Measurements from ENCODE around the gene CBARP. TPM values are rescaled to one million over a fixed set of nuclear protein-coding genes. Genes with fewer than 3 reads are reported as not detected.

Gene CBARP
- total RNA-seq, 1 experiment from 2014 or later = 1.9 TPM

DNA sequence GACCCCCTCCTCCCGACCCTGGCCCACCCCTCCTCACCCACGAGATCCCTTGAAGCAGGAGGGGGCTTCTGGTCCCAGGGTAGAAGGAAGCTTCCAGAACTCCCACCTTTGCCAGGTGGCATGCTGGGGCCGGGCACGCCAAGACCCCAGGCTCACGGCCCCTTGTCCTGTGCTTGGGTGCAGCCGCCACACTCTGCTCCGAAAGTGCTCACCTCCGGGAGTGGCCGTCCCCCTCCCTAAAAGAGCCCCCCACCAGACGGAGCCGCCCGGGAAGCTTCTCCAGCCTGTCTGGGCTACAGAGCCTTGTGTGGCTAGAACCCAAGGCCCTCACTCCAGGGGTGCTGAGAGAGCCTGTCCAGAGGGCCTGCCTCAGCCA, 46.1 kb upstream of the CBARP start:
- Histone ChIP-seq H3K4me1 (replicated peaks; ENCODE audit: insufficient read depth) (no peaks in the 10 kb centered on the region), H4K20me1 (ENCODE audit: insufficient read depth) (peaks cover 5% of the 10 kb centered on the region), H3K4me3 (no peak overlapping the region), H3K27me3 (ENCODE audit: insufficient read depth, low read depth) (0 out of 2 replicates have a peak, but pooled peaks cover 19% of the 10 kb centered on the region), H3F3A (ENCODE audit: insufficient read depth, low read depth) (peaks cover 14% of the 10 kb centered on the region; the same call in 1 of the 2 replicates), H3K36me3 (ENCODE audit: low read depth) (no peaks in the 10 kb centered on the region), H3K9me2 (ENCODE audit: insufficient read depth) (no peaks in the 10 kb centered on the region), H3K27ac (no peak overlapping the region), H2AFZ (no peak overlapping the region), H3K9me3 (ENCODE audit: insufficient read depth, low read depth) (no peaks in the 10 kb centered on the region), H3K4me2 (no peak overlapping the region), H3K79me2 (ENCODE audit: low read depth) (no peaks in the 10 kb centered on the region)
- no peak for DNase-seq
- CTCF ChIA-PET = no interaction called here
- POLR2A ChIA-PET (ENCODE audit: unreplicated experiment) = no interaction called here
- no TSS peak for BruUV-seq (replicated peaks)
- intact Hi-C loops (cut with micrococcal nuclease; ENCODE audit: unreplicated experiment) = no loop called here
- TF ChIP-seq, protein P1, sequence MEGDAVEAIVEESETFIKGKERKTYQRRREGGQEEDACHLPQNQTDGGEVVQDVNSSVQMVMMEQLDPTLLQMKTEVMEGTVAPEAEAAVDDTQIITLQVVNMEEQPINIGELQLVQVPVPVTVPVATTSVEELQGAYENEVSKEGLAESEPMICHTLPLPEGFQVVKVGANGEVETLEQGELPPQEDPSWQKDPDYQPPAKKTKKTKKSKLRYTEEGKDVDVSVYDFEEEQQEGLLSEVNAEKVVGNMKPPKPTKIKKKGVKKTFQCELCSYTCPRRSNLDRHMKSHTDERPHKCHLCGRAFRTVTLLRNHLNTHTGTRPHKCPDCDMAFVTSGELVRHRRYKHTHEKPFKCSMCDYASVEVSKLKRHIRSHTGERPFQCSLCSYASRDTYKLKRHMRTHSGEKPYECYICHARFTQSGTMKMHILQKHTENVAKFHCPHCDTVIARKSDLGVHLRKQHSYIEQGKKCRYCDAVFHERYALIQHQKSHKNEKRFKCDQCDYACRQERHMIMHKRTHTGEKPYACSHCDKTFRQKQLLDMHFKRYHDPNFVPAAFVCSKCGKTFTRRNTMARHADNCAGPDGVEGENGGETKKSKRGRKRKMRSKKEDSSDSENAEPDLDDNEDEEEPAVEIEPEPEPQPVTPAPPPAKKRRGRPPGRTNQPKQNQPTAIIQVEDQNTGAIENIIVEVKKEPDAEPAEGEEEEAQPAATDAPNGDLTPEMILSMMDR (conservative IDR thresholded peaks at IDR 0.05) = no peak
- no peak for TF ChIP-seq EZH2 (IDR thresholded peaks at IDR 0.05; ENCODE audit: low read depth)

DNA sequence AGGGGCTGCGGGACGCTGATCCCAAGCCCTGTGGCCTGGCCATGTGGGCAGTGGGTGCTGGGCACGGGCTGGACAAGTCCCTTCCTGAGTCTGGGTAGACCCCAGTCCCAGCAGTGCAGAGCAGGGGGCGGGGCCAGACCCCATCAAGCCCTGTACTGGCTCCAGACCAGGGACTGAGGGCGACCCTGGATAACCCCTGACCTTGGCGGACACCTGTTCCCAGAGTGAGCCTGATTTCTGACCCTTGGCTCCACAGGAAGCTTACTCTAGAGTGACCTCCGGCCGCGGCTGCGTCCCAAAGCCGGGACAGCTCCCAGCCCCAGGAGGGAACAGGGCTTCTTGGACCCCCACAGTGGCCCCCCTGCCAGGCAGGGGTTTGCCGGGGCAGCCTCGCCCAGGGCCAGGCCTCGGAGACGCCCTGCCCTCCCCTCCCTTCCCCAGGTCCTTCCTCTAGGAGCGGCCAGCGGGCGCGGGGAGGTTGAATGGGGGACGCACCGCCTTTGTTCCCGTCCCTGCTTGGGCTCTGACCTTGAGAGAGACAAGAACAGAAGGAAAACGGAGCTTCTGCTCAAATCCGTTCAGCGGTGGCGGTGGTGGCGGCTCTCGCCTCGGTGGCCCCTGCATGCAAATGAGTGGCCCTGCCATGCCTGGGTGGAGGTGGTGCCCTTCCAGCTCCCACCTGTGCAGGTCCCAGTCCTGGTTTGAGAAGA, 45.6 kb upstream of the CBARP start:
- H3F3A ChIP-seq (ENCODE audit: insufficient read depth, low read depth) = peaks cover 14% of the 10 kb centered on the region; the same call in 1 of the 2 replicates
- no peaks in the 10 kb centered on the region for H3K9me3 ChIP-seq (ENCODE audit: insufficient read depth, low read depth)
- no peak overlapping the region for H2AFZ ChIP-seq
- intact Hi-C loops (cut with micrococcal nuclease; ENCODE audit: unreplicated experiment) = no loop called here
- POLR2A ChIA-PET (ENCODE audit: unreplicated experiment) = no interaction called here
- BruUV-seq (replicated peaks) = no TSS peak
- H3K79me2 ChIP-seq (ENCODE audit: low read depth) = no peaks in the 10 kb centered on the region
- no peak overlapping the region for H3K27ac ChIP-seq
- H3K4me2 ChIP-seq = no peak overlapping the region
- H3K4me3 ChIP-seq = no peak overlapping the region
- CTCF ChIA-PET = no interaction called here
- TF ChIP-seq EZH2 (IDR thresholded peaks at IDR 0.05; ENCODE audit: low read depth) = no peak
- TF ChIP-seq, protein P1 (conservative IDR thresholded peaks at IDR 0.05) = no peak
- peaks cover 5% of the 10 kb centered on the region for H4K20me1 ChIP-seq (ENCODE audit: insufficient read depth)
- DNase-seq = no peak
- no peaks in the 10 kb centered on the region for H3K36me3 ChIP-seq (ENCODE audit: low read depth)
- 0 out of 2 replicates have a peak, but pooled peaks cover 19% of the 10 kb centered on the region for H3K27me3 ChIP-seq (ENCODE audit: insufficient read depth, low read depth)
- H3K9me2 ChIP-seq (ENCODE audit: insufficient read depth) = no peaks in the 10 kb centered on the region
- no peaks in the 10 kb centered on the region for H3K4me1 ChIP-seq (replicated peaks; ENCODE audit: insufficient read depth)

DNA sequence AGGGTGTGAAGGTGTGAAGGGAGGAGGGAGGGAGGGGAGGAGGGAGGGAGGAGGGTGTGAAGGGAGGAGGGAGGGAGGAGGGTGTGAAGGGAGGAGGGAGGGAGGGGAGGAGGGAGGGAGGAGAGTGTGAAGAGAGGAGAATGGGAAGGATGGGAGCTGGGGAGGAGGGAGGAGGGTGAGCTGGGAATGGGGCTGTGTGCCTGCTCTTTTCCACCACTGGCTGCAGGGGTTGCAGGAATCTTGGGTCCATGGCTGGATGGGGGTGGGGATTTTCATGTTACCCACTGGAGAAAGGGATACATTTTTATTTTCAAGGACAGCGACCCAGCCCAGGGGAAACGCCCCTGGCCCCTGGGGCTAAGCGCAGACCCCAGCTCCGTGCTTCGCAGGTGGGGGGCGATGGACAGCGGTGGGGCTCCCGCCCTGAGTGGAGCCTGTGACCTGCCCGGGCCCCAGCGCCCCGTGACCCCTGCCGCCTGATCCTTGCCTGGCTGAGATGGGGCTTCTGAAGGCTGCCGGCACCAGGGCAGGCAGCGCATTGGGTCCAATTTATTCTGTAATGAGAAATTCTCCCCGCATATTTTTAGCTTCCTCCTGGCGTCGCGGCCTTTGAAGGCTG, 44.9 kb upstream of the CBARP start:
- H3K4me3 ChIP-seq = no peak overlapping the region
- DNase-seq = no peak
- no peaks in the 10 kb centered on the region for H3K79me2 ChIP-seq (ENCODE audit: low read depth)
- no peaks in the 10 kb centered on the region for H3K9me3 ChIP-seq (ENCODE audit: insufficient read depth, low read depth)
- ChIA-PET POLR2A (ENCODE audit: unreplicated experiment) (no interaction called here), CTCF (interaction anchor here (0.6 kb wide), 1 partner anchor 737 kb away, joined by 5 read pairs; no protein-coding TSS in a partner anchor)
- no peaks in the 10 kb centered on the region for H3K9me2 ChIP-seq (ENCODE audit: insufficient read depth)
- intact Hi-C loops (cut with micrococcal nuclease; ENCODE audit: unreplicated experiment) = no loop called here
- no peak for TF ChIP-seq EZH2 (IDR thresholded peaks at IDR 0.05; ENCODE audit: low read depth)
- no peak overlapping the region for H3K4me2 ChIP-seq
- H3K36me3 ChIP-seq (ENCODE audit: low read depth) = no peaks in the 10 kb centered on the region
- H3K4me1 ChIP-seq (replicated peaks; ENCODE audit: insufficient read depth) = no peaks in the 10 kb centered on the region
- no TSS peak for BruUV-seq (replicated peaks)
- H4K20me1 ChIP-seq (ENCODE audit: insufficient read depth) = peaks cover 5% of the 10 kb centered on the region
- no peak overlapping the region for H2AFZ ChIP-seq
- no peak overlapping the region for H3K27ac ChIP-seq
- peaks cover 14% of the 10 kb centered on the region; the same call in 1 of the 2 replicates for H3F3A ChIP-seq (ENCODE audit: insufficient read depth, low read depth)
- 0 out of 2 replicates have a peak, but pooled peaks cover 12% of the 10 kb centered on the region for H3K27me3 ChIP-seq (ENCODE audit: insufficient read depth, low read depth)

Measured in PC-9 (cell line).